Cardiac septum (tissue), 1 donor: ENCODE data around the gene TBC1D22B. TPM values are rescaled to one million over a fixed set of nuclear protein-coding genes. Genes with fewer than 3 reads are reported as not detected.
"Not testable (repeated sequence)": the region's sequence is repeated elsewhere in the genome, so short reads cannot be mapped to it uniquely, and the experiment has no call there.

Experiments
- DNase-seq: peaks from one replicate; pipeline ENCODE4 v3.0.0-alpha.2; 2020; ENCODE audit warnings: low spot score
- intact Hi-C: fragments of 100-400 bp; cut with DNase I; formaldehyde crosslinking; loops from one replicate; pipeline ENCODE4 v1.14.0; 2022
- total RNA-seq: library from RNA; stranded (reverse); fragmentation: NEBNext Ultra II Directional; extraction: Animal tissue kit (Norgen Biotek cat#: 25700); gene quantifications from one replicate; pipeline ENCODE4 v1.2.1, GENCODE V29; 2021
- donor health status: DM: no; HTN: no; CAD: no.

The TBC1D22B gene
- total RNA-seq, 1 donor from 2014 or later = 9.1 TPM

GRCh38 chr6:37339741-37340638, 82.4 kb downstream of the TBC1D22B start:
- intact Hi-C loops = no loop called here

GRCh38 chr6:37340639-37340943, 83.0 kb downstream of the TBC1D22B start:
- no peak for DNase-seq
- intact Hi-C loops = no loop called here

More at GRCh38 chr6:37339741-37340638, 82.4 kb downstream of the TBC1D22B start:
- DNase-seq = no peak

- intact Hi-C loops = no loop called here
Observed at GRCh38 chr6:37343248-37343647, 85.7 kb downstream of the TBC1D22B start.

GRCh38 chr6:37344308-37344707, 86.7 kb downstream of the TBC1D22B start:
- no peak for DNase-seq
- intact Hi-C loops = no loop called here

More at GRCh38 chr6:37343248-37343647, 85.7 kb downstream of the TBC1D22B start:
- no peak for DNase-seq

- intact Hi-C loops, DNase-seq: not testable (repeated sequence)
Observed at GRCh38 chr6:37345804-37346203, 88.2 kb downstream of the TBC1D22B start.

GRCh38 chr6:37347177-37347576, 89.6 kb downstream of the TBC1D22B start:
- intact Hi-C loops = no loop called here
- no peak for DNase-seq

- intact Hi-C loops = no loop called here
- DNase-seq = no peak
Observed at GRCh38 chr6:37347670-37348111, 90.1 kb downstream of the TBC1D22B start.

GRCh38 chr6:37351027-37351426, 93.5 kb downstream of the TBC1D22B start:
- intact Hi-C loops = no loop called here
- no peak for DNase-seq

GRCh38 chr6:37352384-37352783, 94.8 kb downstream of the TBC1D22B start:
- no peak for DNase-seq
- intact Hi-C loops = no loop called here

- intact Hi-C loops = no loop called here
- peak; percentile 96 for DNase-seq
Observed at GRCh38 chr6:37353761-37354525, 96.4 kb downstream of the TBC1D22B start, which contains the start of gene RNF8. Gene RNF8, plus strand, starts transcription at chr6:37353983. Its CDS starts 182 bp downstream, at chr6:37354165.

- intact Hi-C loops = no loop called here
Observed at GRCh38 chr6:37354526-37355384, 97.2 kb downstream of the TBC1D22B start.

GRCh38 chr6:37357288-37357687, 99.7 kb downstream of the TBC1D22B start:
- no peak for DNase-seq
- intact Hi-C loops = no loop called here

More at GRCh38 chr6:37354526-37355384, 97.2 kb downstream of the TBC1D22B start:
- DNase-seq = no peak

- intact Hi-C loops = no loop called here
- DNase-seq = no peak
Observed at GRCh38 chr6:37357860-37358259, 100.3 kb downstream of the TBC1D22B start.

GRCh38 chr6:37359039-37359438, 101.5 kb downstream of the TBC1D22B start:
- no peak for DNase-seq

GRCh38 chr6:37362101-37362828, 104.7 kb downstream of the TBC1D22B start:
- no peak for DNase-seq

More at GRCh38 chr6:37359039-37359438, 101.5 kb downstream of the TBC1D22B start:
- intact Hi-C loops = no loop called here

GRCh38 chr6:37365791-37366190, 108.2 kb downstream of the TBC1D22B start:
- intact Hi-C loops = loop anchor here (5.0 to 10.0 kb wide), 2 partner anchors 202 to 329 kb away; partner anchors contain the start of gene MDGA1
- DNase-seq = no peak

More at GRCh38 chr6:37362101-37362828, 104.7 kb downstream of the TBC1D22B start:
- intact Hi-C loops = loop anchor here (10.0 kb wide), 1 partner anchor 333 kb away; the partner anchor contains the start of gene MDGA1

- intact Hi-C loops = loop anchor here (5.0 to 10.0 kb wide), 2 partner anchors 200 to 328 kb away; partner anchors contain the start of gene MDGA1
- no peak for DNase-seq
Observed at GRCh38 chr6:37366910-37367309, 109.3 kb downstream of the TBC1D22B start.

GRCh38 chr6:37368961-37369320, 111.4 kb downstream of the TBC1D22B start:
- no peak for DNase-seq
- intact Hi-C loops = loop anchor here (5.0 to 10.0 kb wide), 2 partner anchors 198 to 326 kb away; partner anchors contain the start of gene MDGA1
